GM15510 (cell line): ENCODE measurements around the gene RTRAF.

Experiments used
- POLR2A ChIP-seq: IDR thresholded peaks from 3 replicates; pipeline ENCODE4 v1.6.1; 2011; ENCODE audit warnings: borderline replicate concordance; ENCODE audit not compliant: insufficient read length; ENCODE audit errors: extremely low read depth

Gene RTRAF

DNA sequence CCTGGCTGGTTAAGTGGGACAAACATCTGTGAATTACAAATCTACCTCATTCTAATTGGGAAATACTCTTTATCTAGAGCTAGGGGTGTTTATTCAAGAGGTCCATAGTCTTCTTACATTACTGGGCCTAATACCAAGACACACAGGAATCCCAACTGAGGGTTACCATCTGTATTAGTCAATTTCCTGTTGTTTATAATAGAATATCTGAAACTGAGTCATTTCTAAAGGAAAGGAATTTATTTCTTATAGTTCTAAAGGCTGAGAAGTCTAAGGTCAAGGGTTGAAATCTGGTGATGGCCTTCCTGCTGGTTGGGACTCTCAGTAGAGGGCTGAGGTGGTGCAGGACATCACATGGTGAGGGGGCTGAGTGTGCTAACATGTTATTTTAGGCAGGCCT, 36.0 kb downstream of the RTRAF start:
- TF ChIP-seq POLR2A, result no peak

DNA sequence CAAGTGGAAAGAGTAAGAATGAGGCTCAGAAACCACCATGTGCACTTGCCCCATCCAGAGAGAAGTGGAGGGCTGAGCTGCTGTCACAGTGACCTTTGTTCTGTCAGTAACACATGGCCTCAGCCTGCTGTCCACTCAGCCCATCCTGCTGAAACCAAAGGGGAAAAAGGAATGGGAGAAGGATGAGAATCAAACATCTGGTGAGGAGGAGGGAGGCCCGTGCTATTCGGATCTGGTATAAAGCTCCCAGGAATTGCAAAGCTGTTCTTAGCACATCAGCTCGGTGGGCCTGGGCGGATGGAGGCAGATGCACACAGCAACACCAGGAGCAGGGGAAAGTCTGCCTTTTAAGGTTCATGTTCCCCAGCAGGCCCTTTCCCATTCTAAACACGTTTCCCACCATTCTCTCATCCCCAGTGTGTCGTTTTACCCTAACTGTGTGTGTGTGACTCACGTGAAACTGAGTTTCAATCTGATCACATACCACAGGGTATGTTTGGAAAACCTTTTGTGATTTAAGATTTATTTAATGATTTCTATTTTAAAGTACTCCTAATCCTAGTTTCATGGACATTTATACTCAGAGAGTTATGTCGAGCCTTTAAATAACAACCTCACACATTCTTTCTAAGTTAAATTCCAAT, 36.8 kb downstream of the RTRAF start:
- no peak for TF ChIP-seq POLR2A

- no peak for TF ChIP-seq POLR2A
These were observed 37.6 kb downstream of the RTRAF start for GRCh38 chr14:52026901-52027300.

DNA sequence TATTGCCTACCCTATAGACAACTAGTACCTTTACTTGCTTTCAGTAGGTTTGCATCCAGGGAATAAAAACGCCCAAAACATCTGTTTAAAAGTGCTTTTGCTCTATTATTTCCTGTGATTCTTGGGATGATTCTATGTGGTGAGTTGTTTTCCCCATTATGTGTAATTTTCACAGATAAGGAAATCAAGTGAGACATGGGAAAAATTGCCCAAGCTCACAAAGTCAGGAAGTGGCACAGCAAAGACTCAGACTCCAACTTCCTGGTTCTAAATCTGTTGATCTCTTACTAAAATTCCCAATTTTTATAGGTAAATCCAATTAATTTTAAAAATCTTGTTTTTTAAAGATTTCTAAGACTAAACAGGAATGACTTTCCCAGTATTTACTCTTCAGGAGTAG, 40.5 kb downstream of the RTRAF start:
- TF ChIP-seq POLR2A, result no peak

- TF ChIP-seq POLR2A, result no peak
These were observed 42.4 kb downstream of the RTRAF start for GRCh38 chr14:52031781-52032180.

DNA sequence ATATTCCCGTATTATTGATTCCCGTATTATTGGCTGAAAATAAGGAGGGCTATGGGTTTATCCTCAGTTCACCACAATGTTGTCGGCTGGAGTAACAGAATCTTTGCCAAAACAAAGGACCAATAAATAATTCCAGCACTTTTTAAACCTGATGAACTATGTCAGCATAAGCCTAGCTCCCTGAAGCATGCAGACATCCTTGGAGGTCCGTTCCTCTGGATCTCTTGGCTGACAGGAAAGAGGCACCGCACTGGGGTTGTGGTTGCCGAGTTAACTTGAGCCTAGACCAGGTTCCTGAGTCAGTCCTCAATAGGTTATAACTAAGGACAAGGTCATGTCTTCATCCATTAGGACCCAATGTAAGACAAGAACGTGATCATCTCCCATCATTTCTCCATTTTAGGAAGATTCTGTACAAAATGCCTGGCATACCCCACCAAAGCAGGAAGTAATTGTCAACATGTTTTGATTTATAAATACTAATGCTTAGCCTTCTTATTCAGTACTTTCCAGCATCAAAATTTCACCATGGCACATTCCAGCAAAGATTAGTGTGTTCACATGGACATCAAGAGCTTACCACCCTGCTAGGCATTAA, 43.0 kb downstream of the RTRAF start:
- no peak for TF ChIP-seq POLR2A

DNA sequence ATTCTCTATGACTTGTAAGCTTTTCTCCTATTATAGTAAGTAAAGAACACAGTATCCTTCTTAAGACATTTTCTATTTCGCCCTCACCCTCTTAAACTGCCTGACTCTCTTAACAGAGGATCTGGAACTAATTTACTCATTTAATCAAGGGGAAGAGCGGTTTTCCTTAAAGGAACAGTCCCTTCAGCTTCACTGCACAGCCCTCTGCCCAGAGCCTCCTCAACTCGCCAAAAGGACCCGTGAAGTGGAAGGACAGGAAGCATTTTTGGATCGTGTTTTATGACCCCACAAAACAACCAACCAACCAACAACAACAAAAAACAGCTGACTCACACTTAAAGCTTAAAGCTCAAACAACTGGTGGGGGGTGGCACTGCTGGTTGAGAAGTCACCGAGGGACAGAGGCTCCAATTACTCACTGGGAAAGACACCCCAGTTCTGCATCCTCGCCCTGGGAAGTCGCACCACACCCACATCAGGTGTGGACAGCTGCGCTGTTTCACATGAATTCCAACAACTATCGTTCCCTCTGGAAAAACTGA, 43.8 kb downstream of the RTRAF start:
- TF ChIP-seq POLR2A, result no peak

GRCh38 chr14:52039124-52039815, 49.9 kb downstream of the RTRAF start:
- no peak for TF ChIP-seq POLR2A

DNA sequence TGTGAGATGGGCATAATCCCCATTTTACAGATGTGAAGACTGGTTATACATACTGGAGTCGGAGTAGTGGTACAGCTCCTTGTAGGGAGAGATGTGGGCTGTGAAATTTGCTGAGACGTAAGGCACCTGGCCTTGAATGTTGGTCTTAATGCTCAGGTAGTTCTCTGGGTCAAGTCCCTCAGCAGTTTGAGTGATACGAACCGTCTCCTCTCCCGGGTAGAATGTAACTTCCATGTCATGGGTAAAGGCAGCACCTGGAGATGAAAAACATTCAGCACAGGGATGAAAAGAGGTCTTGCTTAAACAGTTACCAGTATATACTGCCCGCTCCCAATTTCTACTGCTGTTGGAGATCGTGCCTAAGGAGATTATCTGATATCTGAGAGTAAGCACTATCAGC, 51.3 kb downstream of the RTRAF start:
- TF ChIP-seq POLR2A, result no peak

DNA sequence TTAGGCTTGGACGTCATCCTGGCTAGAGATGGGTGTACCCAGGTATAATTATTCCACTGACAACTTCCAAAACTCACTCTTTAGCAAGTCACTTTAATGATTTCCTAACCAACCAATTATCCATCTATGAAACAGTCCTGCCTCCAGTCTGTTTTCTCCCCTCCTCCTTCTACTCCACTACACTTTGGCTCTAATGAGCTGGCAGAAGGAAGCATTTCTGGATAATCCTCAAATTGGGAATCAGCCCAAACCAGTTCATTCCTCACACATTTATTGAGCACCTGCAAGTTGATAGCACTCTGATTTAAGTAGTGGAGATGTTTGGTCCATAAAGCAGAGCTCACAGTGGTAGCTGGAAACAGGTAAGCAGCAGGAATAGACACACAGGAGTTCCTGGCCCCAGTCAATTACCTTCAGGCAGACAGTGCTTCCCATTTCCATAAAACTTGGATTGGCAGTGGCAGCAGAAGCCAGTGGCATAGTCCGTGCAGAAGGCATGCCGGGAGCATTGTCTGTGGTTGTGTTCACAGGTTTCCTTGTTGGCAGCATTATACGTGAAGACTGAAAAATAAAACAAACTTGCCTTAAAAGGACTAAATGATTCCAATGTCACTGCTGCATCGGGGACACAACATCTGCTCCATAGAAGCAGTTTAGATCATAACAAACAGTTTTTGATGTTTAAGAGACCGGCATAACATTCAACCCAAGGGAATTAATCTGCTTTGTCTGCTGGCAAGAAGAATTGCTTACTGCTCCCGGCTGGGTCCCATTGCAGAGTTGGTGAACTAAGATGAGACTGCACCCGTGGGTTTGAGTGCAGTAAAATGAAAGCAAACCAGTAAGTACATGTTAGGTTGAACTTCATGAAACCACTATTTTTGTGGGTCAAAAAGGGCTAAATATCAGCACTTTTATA, 53.3 kb downstream of the RTRAF start:
- no peak for TF ChIP-seq POLR2A

DNA sequence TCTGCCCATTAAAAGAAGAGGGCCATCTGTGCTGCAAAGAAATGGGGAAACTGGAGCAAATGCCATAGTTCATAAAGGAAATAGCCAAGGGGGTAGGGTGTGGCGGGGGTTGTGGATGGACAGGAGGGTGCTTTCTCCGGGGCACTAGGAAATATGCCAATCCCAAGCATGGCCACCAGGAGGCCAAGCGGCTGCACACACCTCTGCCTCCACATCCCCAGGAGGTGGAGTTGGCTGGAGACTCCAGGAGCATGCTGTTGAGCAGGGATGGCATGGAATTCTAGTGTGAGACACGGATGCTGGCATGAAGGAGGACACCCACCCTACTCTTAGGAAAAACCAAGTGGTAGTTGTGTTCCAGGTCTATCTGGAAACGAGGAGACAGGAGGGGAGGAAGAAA, 54.3 kb downstream of the RTRAF start:
- no peak for TF ChIP-seq POLR2A

- no peak for TF ChIP-seq POLR2A
These were observed 55.6 kb downstream of the RTRAF start for GRCh38 chr14:52044791-52045522.

GRCh38 chr14:52046376-52046917, 57.1 kb downstream of the RTRAF start:
- no peak for TF ChIP-seq POLR2A

DNA sequence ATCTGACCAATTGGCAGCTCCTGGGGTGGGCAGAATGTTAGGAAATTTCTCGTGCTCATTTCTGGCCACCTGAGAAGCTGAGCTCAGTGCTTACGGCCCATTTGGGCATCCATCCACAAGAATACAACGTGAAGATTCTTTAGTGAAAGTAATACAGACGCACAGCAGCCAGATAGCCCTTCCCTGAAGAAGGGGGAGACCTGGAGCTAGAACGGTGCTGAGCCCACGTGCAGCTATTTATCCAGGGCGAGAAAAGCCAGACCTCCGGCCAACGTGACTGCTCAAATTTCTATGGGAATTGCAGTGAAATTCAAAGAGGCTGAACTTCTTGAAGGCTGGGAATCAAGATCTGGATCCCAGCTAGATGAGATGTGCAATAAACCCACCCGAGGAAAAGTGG, 58.8 kb downstream of the RTRAF start:
- TF ChIP-seq POLR2A, result no peak
